Trophoblast cell (in vitro differentiated cells and primary cell): Measurements from ENCODE around the gene QSOX1.

Experiments
- DNase-seq, 2 donors: peaks; one replicate each; pipeline ENCODE4 v3.0.0-alpha.2; 2016
- H2AFZ ChIP-seq: 2 replicates; pipeline ENCODE4 v1.6.1; 2013; ENCODE audit warnings: low read length, moderate library complexity, mild to moderate bottlenecking; ENCODE audit not compliant: insufficient read depth, poor library complexity
- H2AK5ac ChIP-seq: 2 replicates; pipeline ENCODE4 v1.6.1; 2013; ENCODE audit warnings: mild to moderate bottlenecking, low read length
- H2BK120ac ChIP-seq: 2 replicates; pipeline ENCODE4 v1.6.1; 2013; ENCODE audit warnings: low read length, mild to moderate bottlenecking, moderate library complexity; ENCODE audit not compliant: insufficient read depth, poor library complexity
- H2BK12ac ChIP-seq: 2 replicates; pipeline ENCODE4 v1.6.1; 2013; ENCODE audit warnings: mild to moderate bottlenecking, low read length, moderate library complexity
- H2BK5ac ChIP-seq: 2 replicates; pipeline ENCODE4 v1.6.1; 2013; ENCODE audit warnings: low read length, low read depth, moderate library complexity, mild to moderate bottlenecking; ENCODE audit not compliant: poor library complexity
- H3K14ac ChIP-seq: 2 replicates; pipeline ENCODE4 v1.6.1; 2013; ENCODE audit warnings: mild to moderate bottlenecking, low read length
- H3K18ac ChIP-seq: 2 replicates; pipeline ENCODE4 v1.6.1; 2013; ENCODE audit warnings: mild to moderate bottlenecking, low read length
- H3K23ac ChIP-seq: 2 replicates; pipeline ENCODE4 v1.6.1; 2013; ENCODE audit warnings: low read length
- H3K27ac ChIP-seq: 2 replicates; pipeline ENCODE4 v1.5.1; 2013; ENCODE audit warnings: low read depth, mild to moderate bottlenecking, inconsistent platforms, low read length, moderate library complexity
- H3K27me3 ChIP-seq: 2 replicates; pipeline ENCODE4 v1.6.1; 2013; ENCODE audit warnings: inconsistent platforms, mild to moderate bottlenecking, low read length, moderate library complexity; ENCODE audit not compliant: insufficient read depth
- H3K36me3 ChIP-seq, 2 experiments: 1 replicate in 1 of 2; 2 replicates in 1 of 2; pipeline ENCODE4 v1.6.1; 2013; ENCODE audit warnings: low read length in 2 of 2, mild to moderate bottlenecking in 2 of 2, moderate library complexity in 1 of 2; ENCODE audit not compliant: insufficient read depth in 2 of 2, control insufficient read depth in 1 of 2
- H3K4ac ChIP-seq: 2 replicates; pipeline ENCODE4 v1.6.1; 2013; ENCODE audit warnings: low read depth, mild to moderate bottlenecking, low read length, moderate library complexity
- H3K4me1 ChIP-seq, 2 experiments: 1 replicate in 1 of 2; 2 replicates in 1 of 2; pipeline ENCODE4 v1.6.1; 2013; ENCODE audit warnings: low read length in 2 of 2, mild to moderate bottlenecking in 2 of 2, moderate library complexity in 1 of 2; ENCODE audit not compliant: insufficient read depth in 2 of 2, control insufficient read depth in 1 of 2
- H3K4me2 ChIP-seq: 2 replicates; pipeline ENCODE4 v1.6.1; 2013; ENCODE audit warnings: inconsistent platforms, mild to moderate bottlenecking, low read length, moderate library complexity
- H3K4me3 ChIP-seq: 2 replicates; pipeline ENCODE4 v1.5.1; 2013; ENCODE audit warnings: mild to moderate bottlenecking, low read depth, low read length, inconsistent platforms
- H3K79me1 ChIP-seq: one replicate; pipeline ENCODE4 v1.6.1; 2013; ENCODE audit warnings: low read length
- H3K79me2 ChIP-seq: 2 replicates; pipeline ENCODE4 v1.6.1; 2013; ENCODE audit warnings: low read length, mild to moderate bottlenecking; ENCODE audit not compliant: control insufficient read depth, insufficient read depth, poor library complexity
- H3K9ac ChIP-seq: 2 replicates; pipeline ENCODE4 v1.6.1; 2013; ENCODE audit warnings: mild to moderate bottlenecking, low read length
- H3K9me3 ChIP-seq: 2 replicates; pipeline ENCODE4 v1.6.1; 2013; ENCODE audit warnings: low read depth, mild to moderate bottlenecking, control low read depth, inconsistent platforms, low read length; ENCODE audit not compliant: insufficient read depth
- H4K12ac ChIP-seq: 2 replicates; pipeline ENCODE4 v1.6.1; 2013; ENCODE audit warnings: low read depth, mild to moderate bottlenecking, low read length, moderate library complexity
- H4K8ac ChIP-seq: 2 replicates; pipeline ENCODE4 v1.6.1; 2013; ENCODE audit warnings: low read depth, mild to moderate bottlenecking, low read length, moderate library complexity
- H4K91ac ChIP-seq: one replicate; pipeline ENCODE4 v1.6.1; 2013; ENCODE audit warnings: low read depth, mild to moderate bottlenecking, low read length, moderate library complexity
- WGBS: extraction: QIAGEN DNeasy Blood & Tissue Kit; methylation state at CpG from one replicate; pipeline ENCODE4 v1.1.7; 2013; ENCODE audit warnings: missing lambda C conversion rate; ENCODE audit not compliant: insufficient read length, insufficient coverage; ENCODE audit errors: extremely low coverage; 5-methylcytosine and 5-hydroxymethylcytosine counted together

QSOX1 gene

GRCh38 chr1:180181996-180182642 lies 27.4 kb downstream of the QSOX1 start:
- Histone ChIP-seq H2BK120ac (no peak overlapping the region), H2BK5ac (no peak overlapping the region), H4K91ac (no peak overlapping the region), H3K36me3 (peaks cover 20 to 37% of the 10 kb centered on the region in 2 experiments), H3K14ac (no peak overlapping the region), H3K9me3 (peaks cover 2% of the 10 kb centered on the region), H4K8ac (no peak overlapping the region), H3K4ac (no peak overlapping the region), H3K9ac (no peak overlapping the region), H3K4me3 (no peak overlapping the region), H2AFZ (no peak overlapping the region), H3K79me1 (no peaks in the 10 kb centered on the region), H3K79me2 (no peaks in the 10 kb centered on the region), H3K4me2 (no peak overlapping the region), H3K18ac (no peak overlapping the region), H3K27me3 (no peaks in the 10 kb centered on the region), H4K12ac (no peak overlapping the region), H3K23ac (no peak overlapping the region), H3K27ac (no peak overlapping the region), H2AK5ac (no peak overlapping the region), H2BK12ac (no peak overlapping the region), H3K4me1 (peaks cover 0 to 5% of the 10 kb centered on the region in 2 experiments)
- WGBS = no CpG with 5 or more reads among the region's 23 CpGs
- DNase-seq = no peak

DNA sequence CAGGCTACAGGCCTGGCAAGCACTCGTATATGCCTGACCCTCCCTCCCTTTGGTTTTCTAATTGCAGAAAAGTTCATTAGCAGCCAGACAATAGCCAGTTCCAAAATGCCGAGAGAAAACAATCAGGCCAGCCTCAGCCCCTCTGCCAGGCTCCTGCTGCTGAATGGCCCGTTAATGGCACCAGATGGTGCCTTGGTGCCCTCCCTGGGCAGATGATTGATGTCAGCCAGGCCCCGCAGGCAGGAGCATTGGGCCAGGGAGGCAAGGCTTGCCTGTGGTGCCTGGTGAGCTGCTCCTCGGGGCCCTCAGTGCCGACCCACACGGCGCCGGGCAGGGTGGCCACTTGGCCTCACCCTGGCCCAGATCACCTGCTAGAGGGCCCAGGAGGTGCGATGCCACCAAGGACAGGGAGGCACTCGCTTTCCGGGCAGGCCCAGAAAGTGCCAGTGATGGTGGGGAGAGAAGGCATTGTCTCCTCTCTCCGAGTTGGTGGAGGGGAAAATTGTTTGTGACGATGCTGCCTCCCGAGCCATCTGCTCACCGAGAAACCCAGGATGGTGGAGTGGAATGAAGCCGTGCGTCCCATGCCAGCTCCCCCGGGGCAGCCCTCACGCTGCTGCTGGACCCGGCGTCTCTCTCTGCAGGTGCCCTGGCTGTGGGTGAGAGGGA lies 28.1 kb downstream of the QSOX1 start:
- Histone ChIP-seq H2AK5ac (no peak overlapping the region), H4K8ac (no peak overlapping the region), H3K4me1 (peaks cover 0 to 5% of the 10 kb centered on the region in 2 experiments), H2BK120ac (no peak overlapping the region), H3K36me3 (peaks cover 22 to 39% of the 10 kb centered on the region in 2 experiments), H3K18ac (no peak overlapping the region), H3K9me3 (peaks cover 2% of the 10 kb centered on the region), H3K14ac (no peak overlapping the region), H4K91ac (no peak overlapping the region), H3K27me3 (no peaks in the 10 kb centered on the region), H3K23ac (no peak overlapping the region), H2BK5ac (no peak overlapping the region), H3K79me1 (no peaks in the 10 kb centered on the region), H4K12ac (no peak overlapping the region), H3K9ac (no peak overlapping the region), H2BK12ac (no peak overlapping the region), H3K27ac (no peak overlapping the region), H2AFZ (no peak overlapping the region), H3K4me3 (no peak overlapping the region), H3K4ac (no peak overlapping the region), H3K4me2 (no peak overlapping the region), H3K79me2 (no peaks in the 10 kb centered on the region)
- WGBS = no CpG with 5 or more reads among the region's 22 CpGs
- DNase-seq = no peak

DNA sequence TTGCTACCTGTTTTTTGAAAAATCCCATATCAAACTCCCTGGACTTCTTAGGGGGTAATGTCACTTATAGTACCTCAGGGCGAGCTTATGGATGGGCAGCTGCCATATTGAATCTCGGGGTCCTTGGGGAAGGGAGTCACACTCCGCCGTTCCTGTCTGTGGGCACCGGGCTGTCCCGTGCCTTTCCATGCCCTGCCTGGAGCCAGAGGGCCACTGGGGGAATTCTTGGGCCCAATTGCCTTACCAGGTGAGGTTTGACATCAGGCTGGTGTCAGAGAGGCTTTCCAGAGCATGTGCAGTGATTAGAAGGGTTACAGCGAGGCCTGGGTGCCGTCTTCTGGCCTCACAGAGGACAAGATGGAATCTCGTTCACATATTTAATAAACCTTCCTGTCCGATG lies 28.8 kb downstream of the QSOX1 start:
- DNase-seq = no peak
- Histone ChIP-seq H3K4ac (no peak overlapping the region), H2BK12ac (no peak overlapping the region), H3K18ac (no peak overlapping the region), H2BK120ac (no peak overlapping the region), H3K27me3 (no peaks in the 10 kb centered on the region), H3K36me3 (peaks cover 22 to 39% of the 10 kb centered on the region in 2 experiments), H4K91ac (no peak overlapping the region), H3K4me2 (no peak overlapping the region), H3K79me2 (no peaks in the 10 kb centered on the region), H2BK5ac (no peak overlapping the region), H4K8ac (no peak overlapping the region), H3K9ac (no peak overlapping the region), H3K27ac (no peak overlapping the region), H4K12ac (no peak overlapping the region), H3K14ac (no peak overlapping the region), H3K9me3 (peaks cover 2% of the 10 kb centered on the region), H2AK5ac (no peak overlapping the region), H3K23ac (no peak overlapping the region), H3K79me1 (no peaks in the 10 kb centered on the region), H3K4me3 (no peak overlapping the region), H2AFZ (no peak overlapping the region), H3K4me1 (peaks cover 0 to 5% of the 10 kb centered on the region in 2 experiments)
- WGBS = no CpG with 5 or more reads among the region's 10 CpGs

- Histone ChIP-seq H3K4me1 (peaks cover 0 to 5% of the 10 kb centered on the region in 2 experiments), H2BK12ac (no peak overlapping the region), H4K91ac (no peak overlapping the region), H3K4me2 (no peak overlapping the region), H2BK5ac (no peak overlapping the region), H2AK5ac (no peak overlapping the region), H3K9me3 (no peaks in the 10 kb centered on the region), H3K36me3 (peaks cover 24 to 38% of the 10 kb centered on the region in 2 experiments), H3K27ac (no peak overlapping the region), H4K12ac (no peak overlapping the region), H3K9ac (no peak overlapping the region), H3K14ac (no peak overlapping the region), H3K79me1 (no peaks in the 10 kb centered on the region), H3K4ac (no peak overlapping the region), H2BK120ac (no peak overlapping the region), H3K27me3 (no peaks in the 10 kb centered on the region), H4K8ac (no peak overlapping the region), H3K23ac (no peak overlapping the region), H2AFZ (no peak overlapping the region), H3K4me3 (no peak overlapping the region), H3K79me2 (no peaks in the 10 kb centered on the region), H3K18ac (no peak overlapping the region)
- no peak for DNase-seq
- WGBS = no CpG with 5 or more reads among the region's 9 CpGs
These were observed 29.4 kb downstream of the QSOX1 start for GRCh38 chr1:180184041-180184440.
